Loucy (cell line): ENCODE results near the gene CIC.

ENCODE experiments used
- CTCF ChIP-seq: fragments of 200-600 bp; sonication (generic); conservative IDR thresholded peaks from 2 replicates; pipeline ENCODE4 v1.5.1; 2014; ENCODE audit warnings: mild to moderate bottlenecking, antibody characterized with exemption, low read length
- EZH2phosphoT487 ChIP-seq: fragments of 200-600 bp; IDR thresholded peaks from 2 replicates; pipeline ENCODE4 v1.6.1; 2018; ENCODE audit warnings: antibody characterized with exemption, mild to moderate bottlenecking, moderate library complexity, borderline replicate concordance

- TF ChIP-seq CTCF, result no peak
- TF ChIP-seq EZH2phosphoT487, result no peak
These were observed 47.5 kb downstream of the CIC start for GRCh38 chr19:42316223-42317211.
